CD1c-positive myeloid dendritic cell (primary cell): ENCODE data around the gene PPP2R3C.
"Not testable (repeated sequence)": the region's sequence is repeated elsewhere in the genome, so short reads cannot be mapped to it uniquely, and the experiment has no call there.

Source experiments
- DNase-seq: peaks from one replicate; pipeline ENCODE4 v3.0.0-alpha.2; 2016; ENCODE audit errors: extremely low spot score

Gene PPP2R3C

DNA sequence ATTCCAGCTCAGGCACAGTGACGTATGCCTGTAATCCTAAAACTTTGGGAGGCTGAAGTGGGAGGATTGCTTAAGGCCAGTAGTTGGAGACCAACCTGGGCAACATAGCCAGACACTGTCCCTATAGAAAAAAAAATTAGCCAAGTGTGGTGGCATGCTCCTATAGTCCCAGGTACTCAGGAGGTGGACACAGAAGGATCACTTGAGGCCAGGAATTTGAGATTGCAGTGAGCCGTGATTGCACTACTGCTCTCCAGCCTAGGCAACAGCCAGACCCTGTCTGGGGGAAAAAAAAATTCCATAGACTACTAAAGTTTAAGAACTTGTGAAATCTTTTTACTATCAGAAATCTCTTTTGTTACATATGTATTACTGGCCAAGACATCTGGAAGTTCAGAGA is 69.2 kb downstream of the PPP2R3C start:
- no peak for DNase-seq

DNA sequence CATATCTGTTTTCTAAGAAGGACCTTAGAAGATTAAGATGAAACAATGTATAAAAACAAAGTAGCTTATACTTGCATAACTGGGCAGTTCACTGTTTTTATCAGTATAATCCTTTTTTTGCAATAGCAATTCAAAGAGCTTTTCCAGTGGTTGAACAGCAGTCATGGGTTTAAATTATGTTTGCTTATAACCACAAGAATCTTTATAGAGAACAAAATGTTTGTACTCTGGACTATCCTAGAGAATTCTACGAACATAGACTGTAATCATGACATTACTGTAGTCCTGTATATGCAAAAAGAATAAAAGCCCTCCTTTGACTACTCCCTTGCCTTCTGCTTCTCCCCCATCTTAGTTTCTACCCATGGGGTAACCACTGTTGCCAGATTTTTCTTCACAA is 70.0 kb downstream of the PPP2R3C start:
- no peak for DNase-seq

DNA sequence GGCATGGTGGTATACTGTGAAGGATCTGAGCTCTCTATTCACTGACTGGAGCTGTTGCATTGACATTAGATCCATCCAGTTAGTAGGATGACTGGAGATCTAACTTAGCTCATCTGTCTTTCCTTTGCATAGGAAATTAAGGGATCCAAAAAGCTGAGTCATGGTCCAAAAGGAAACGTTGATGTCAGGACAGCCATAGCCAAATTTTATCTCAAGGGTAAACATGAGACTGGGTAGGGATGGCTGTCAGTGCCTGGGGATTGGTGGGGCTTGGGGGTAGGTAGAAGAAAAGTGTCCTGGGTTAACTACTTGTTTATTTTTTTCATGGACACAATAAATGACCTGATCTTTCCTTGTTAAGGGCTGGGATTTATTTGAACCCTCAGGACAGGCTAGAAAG is 71.1 kb downstream of the PPP2R3C start:
- DNase-seq = no peak

DNA sequence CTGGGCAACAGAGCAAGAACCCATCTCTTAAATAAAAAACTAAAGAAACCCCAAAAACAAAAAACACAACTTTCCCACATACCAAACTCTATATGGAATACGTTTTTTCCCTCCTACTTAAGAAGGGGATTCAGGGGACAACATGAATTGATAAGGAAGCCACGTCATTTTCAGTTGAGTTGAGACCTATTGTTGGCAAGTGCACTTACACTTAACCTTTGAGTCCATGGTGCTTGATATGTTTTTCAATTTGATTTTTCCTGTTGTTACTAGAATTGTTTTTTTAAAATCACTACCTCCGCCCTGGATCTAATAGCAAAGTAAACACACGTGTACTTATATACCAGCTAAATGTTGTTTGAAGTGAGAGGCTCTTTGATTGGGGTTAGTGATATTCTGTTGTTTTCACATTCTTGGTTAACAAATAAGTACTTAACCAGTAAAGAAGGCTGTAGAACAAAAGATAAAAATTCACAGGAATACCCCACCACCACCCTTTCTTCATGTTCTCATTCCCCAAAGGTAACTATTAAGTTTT is 73.7 kb downstream of the PPP2R3C start:
- no peak for DNase-seq

DNA sequence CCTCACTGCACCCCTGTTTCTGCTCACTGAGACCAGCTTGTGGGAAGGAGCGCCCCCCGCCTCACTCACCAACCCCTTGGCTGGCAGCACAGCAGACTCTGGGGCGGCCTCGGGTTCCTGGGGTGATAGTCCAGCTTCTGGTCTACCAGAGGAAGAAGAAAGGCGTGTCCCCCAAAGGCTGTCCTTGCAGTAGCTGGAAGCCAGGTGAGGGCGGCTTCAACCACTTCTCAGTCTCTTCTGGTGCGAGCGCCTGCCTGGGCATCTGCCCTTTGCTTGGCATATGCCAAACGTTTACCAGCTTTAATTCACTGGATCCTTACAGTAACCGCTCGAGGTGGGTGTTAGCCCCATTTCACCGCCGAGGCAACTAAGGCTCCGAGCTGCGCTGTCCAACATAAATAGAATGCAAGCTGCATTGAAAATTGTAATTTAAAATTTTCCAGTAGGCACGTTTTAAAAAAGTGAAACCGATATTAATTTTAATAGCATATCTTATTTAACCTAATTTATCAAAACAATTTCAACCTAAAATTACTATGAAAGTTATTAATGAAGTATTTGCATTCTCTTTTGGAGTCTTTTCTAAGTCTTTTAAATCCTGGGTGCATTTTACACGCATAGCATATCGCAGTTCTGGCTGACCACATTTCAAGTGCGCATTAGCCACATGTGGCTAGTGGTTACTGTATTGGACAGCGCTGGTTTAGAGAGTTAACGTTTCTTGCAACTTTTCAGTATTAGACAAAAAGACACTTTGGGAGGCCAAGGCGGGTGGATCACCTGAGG is 74.8 kb downstream of the PPP2R3C start:
- no peak for DNase-seq

DNA sequence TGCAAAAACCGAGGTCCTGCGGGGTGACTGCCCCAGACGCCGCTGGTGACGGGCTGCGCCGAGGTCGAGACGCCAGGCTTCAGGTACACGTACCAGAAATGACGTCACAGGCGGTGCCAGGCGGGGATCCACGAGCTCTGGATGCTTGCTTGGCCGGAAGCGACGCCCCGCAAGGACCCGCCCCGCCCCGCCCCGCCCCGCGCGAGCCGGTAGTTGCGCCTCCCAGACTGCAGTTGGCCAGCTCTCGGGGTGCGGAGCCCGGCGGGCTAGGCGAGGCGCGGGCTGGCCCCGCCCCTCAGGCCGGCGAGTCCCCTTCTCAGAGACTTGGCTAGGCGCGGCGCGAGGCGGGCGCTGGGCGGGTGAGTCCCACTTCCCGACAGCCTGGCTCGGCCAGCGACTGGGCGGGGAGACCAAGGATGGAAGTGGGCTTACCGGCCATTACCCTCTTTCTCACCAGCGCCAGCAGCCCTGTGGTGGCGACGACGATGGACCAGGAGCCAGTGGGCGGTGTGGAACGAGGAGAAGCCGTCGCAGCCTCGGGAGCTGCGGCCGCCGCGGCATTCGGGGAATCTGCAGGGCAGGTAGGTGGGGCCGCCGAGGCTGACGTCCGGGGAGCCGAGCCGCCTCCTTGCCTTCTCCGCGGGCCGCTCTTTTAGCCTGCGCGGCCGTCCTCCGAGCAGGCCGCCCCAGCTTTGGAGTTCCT is 75.6 kb downstream of the PPP2R3C start, which contains the start of gene FAM177A1:
Gene FAM177A1, plus strand, starts transcription at position 225 of the 703 bp plus-strand sequence. Its CDS starts 192 bp downstream, at position 417.
- DNase-seq = peak; percentile 98

DNA sequence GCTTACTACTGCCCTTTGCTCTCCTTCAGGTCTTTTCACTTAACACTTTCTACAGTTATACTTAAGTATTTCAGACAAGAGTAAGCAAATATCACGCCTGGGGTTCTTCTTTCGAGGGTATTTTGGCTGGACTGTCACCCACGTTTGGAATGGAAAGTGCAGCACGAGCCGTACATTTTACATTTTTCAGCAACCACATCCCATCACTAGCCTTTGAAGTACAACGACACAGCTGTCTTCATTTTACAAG is 76.1 kb downstream of the PPP2R3C start:
- DNase-seq = no peak

DNA sequence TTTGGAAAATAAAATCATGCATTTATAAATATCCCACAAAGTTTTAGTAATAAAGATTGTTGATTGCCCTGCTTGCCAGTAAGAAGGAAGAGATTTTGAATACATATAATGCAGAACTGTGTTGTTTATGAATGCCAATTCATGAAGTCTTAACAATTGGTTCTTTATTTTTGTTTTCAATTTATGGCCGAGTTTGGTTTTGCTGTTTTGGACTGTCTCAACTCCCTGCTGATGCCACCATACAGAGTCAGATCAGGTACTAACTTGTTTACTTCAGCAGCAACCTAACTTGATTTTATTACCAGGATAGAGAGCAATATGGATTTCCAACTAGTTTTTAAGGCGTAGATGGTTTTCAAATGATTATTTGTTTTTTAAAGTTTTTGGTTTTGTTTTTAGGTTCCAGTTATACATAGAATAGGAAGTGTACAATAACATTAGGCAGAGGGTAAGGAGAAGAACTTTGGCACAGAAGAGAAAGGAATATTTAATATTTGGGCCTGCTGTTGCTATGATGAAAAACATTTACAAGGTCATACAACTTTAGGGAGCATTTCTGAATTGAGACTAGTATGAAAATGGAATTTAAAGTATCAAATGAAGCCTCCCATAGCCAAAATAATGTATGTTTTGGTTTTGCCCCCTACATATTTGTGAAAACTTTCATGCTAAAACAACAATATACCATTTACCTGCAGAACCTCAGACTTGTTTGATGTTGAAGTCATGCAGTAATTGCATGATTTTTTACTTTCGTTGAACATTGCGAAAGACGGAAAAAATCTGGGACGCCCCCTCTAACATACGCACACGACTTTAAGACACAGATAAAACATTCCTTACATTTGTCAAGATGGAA is 76.6 kb downstream of the PPP2R3C start:
- DNase-seq = peak; percentile 55

DNA sequence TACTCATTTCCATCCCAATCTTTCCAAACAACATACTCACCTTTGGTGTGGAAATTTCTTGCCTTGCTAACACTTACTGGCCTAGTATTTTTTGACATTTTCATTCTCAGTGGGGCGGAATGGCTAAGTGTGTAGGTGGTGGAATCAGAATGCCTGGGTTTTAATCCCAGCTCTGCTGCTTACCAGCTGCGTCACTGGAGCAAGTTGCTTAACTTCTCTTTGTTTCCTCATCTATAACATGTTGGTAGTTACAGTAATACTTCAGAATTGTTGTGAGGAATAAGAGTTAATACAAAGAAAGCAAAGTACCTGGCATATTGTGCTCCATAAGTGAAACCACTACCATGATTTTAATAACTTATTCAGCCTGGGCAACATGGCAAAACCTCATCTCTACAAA is 78.7 kb downstream of the PPP2R3C start:
- no peak for DNase-seq

DNA sequence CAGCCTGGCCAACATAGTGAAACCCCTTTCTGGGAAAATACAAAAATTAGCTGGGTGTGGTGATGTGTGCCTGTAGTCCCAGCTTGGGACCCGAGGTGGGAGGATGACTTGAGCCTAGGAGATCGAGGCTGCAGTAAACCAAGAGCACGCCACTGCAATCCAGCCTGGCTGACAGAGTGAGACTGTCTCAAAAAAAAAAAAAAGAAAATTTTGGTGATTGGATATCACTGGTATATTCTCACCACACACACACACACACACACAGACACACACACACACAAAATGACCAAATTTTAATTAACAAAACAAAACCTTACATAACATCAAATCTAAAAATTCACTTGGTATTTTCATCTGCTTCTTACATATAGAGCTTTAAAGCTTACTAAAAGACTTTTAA is 79.2 kb downstream of the PPP2R3C start:
- DNase-seq = no peak

DNA sequence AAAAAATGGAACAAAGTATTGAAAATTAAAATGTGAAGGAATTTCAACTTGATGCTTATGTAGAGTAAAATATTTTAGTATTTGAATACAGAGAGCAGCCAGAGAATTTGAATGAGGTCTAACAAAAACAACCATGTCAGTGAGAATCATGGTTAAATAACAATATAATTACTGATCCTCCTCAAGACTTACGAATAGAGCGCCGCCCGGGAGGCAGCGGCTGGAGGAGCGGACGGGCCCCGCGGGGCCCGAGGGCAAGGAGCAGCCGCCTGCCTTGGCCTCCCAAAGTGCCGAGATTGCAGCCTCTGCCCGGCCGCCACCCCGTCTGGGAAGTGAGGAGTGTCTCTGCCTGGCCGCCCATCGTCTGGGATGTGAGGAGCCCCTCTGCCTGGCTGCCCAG is 83.5 kb downstream of the PPP2R3C start:
- DNase-seq = not testable (repeated sequence)
